NCI-H1436 (cell line): Measurements from ENCODE around the gene ICAM3.
A peak's percentile ranks its signal among the peaks of the same experiment; 100 is the strongest.

ENCODE experiments used
- DNase-seq: peaks from one replicate; lab custom pipeline; 2025; lab: John Stamatoyannopoulos, UW

ICAM3 gene

GRCh38 chr19:10318807-10319682 is 20.4 kb downstream of the ICAM3 start:
- DNase-seq: no peak

- DNase-seq: no peak
Observed at GRCh38 chr19:10317857-10318462, 21.5 kb downstream of the ICAM3 start.

GRCh38 chr19:10317045-10317856 is 22.2 kb downstream of the ICAM3 start:
- DNase-seq: no peak

GRCh38 chr19:10316229-10317044 is 23.0 kb downstream of the ICAM3 start:
- no peak for DNase-seq

- peak; percentile 79 for DNase-seq
Observed at GRCh38 chr19:10315335-10316214, 23.8 kb downstream of the ICAM3 start, which contains the start of gene FDX2. Gene FDX2 (minus strand): TSS chr19:10316015. CDS start chr19:10315996, 19 bp downstream.

- no peak for DNase-seq
Observed at GRCh38 chr19:10309423-10309822, 30.0 kb downstream of the ICAM3 start, which contains the start of gene ZGLP1. Gene ZGLP1 (minus strand): TSS chr19:10309815.

- DNase-seq: no peak
Observed at GRCh38 chr19:10306327-10306726, 33.1 kb downstream of the ICAM3 start.

GRCh38 chr19:10305139-10305806 is 34.2 kb downstream of the ICAM3 start:
- no peak for DNase-seq

GRCh38 chr19:10299545-10300458 is 39.6 kb downstream of the ICAM3 start:
- no peak for DNase-seq

GRCh38 chr19:10295847-10296591 is 43.4 kb downstream of the ICAM3 start:
- DNase-seq: no peak

GRCh38 chr19:10295305-10295846 is 44.0 kb downstream of the ICAM3 start:
- no peak for DNase-seq

- no peak for DNase-seq
Observed at GRCh38 chr19:10294368-10294697, 45.1 kb downstream of the ICAM3 start.

GRCh38 chr19:10293637-10294367 is 45.6 kb downstream of the ICAM3 start:
- DNase-seq: no peak

GRCh38 chr19:10292789-10293636 is 46.4 kb downstream of the ICAM3 start:
- DNase-seq: no peak

GRCh38 chr19:10292206-10292788 is 47.1 kb downstream of the ICAM3 start:
- no peak for DNase-seq
